T-cell (primary cell): Measurements from ENCODE around the gene KRTAP10-12. TPM values are rescaled to one million over a fixed set of nuclear protein-coding genes. Genes with fewer than 3 reads are reported as not detected.

Experiments used
- ATAC-seq, 4 experiments: fragments of 200-7000 bp in 3 of 4; fragments of 150-1000 bp in 1 of 4; cut with Tn5 transposase; replicated peaks in 1 of 4; 1 replicate in 3 of 4; 2 replicates in 1 of 4; pipeline ENCODE4 v1.10.0; 2021; ENCODE audit warnings: moderate library complexity in 3 of 4, mild to moderate bottlenecking in 2 of 4, moderate number of reproducible peaks in 1 of 4
- CTCF ChIA-PET, 2 donors: fragments of 300-600 bp; sonication (Branson Sonifier 250); formaldehyde crosslinking; loops; one replicate each; lab custom pipeline; 2022; ENCODE audit warnings: antibody characterized with exemption in 2 of 2; lab: Charles Lee
- POLR2A ChIA-PET, 2 donors: fragments of 300-600 bp; sonication (Branson Sonifier 250); formaldehyde crosslinking; loops; one replicate each; lab custom pipeline; 2022; ENCODE audit warnings: antibody characterized with exemption in 2 of 2; lab: Charles Lee
- DNase-seq, 35 experiments: peaks; one replicate each; pipeline versions ENCODE4 v3.0.0 to v3.0.0-alpha.2; 2013 to 2023
- H3K27ac ChIP-seq: one replicate; pipeline ENCODE4 v1.5.1; 2013; ENCODE audit warnings: low read length
- H3K27me3 ChIP-seq, 2 experiments: replicated peaks in 1 of 2; 1 replicate in 1 of 2; 2 replicates in 1 of 2; pipeline versions ENCODE4 v1.6.1 to v1.7.0; 2013; ENCODE audit warnings: low read length in 1 of 2, mixed read lengths in 1 of 2; ENCODE audit not compliant: control insufficient read depth in 2 of 2, insufficient read depth in 2 of 2; ENCODE audit errors: extremely low read depth in 1 of 2
- H3K36me3 ChIP-seq, 2 donors: 1 replicate in 1 of 2; 2 replicates in 1 of 2; pipeline versions ENCODE4 v1.6.1 to v1.7.0; 2013; ENCODE audit warnings: low read length in 1 of 2; ENCODE audit not compliant: control insufficient read depth in 2 of 2, insufficient read depth in 1 of 2; ENCODE audit errors: extremely low read depth in 1 of 2
- H3K4me1 ChIP-seq, 2 experiments: 1 replicate in 1 of 2; 2 replicates in 1 of 2; pipeline versions ENCODE4 v1.6.1 to v1.7.0; 2013; ENCODE audit warnings: low read length in 2 of 2, mixed read lengths in 1 of 2; ENCODE audit not compliant: insufficient read depth in 2 of 2, control insufficient read depth in 1 of 2; ENCODE audit errors: extremely low read depth in 1 of 2
- H3K4me3 ChIP-seq, 2 donors: 1 replicate in 1 of 2; 2 replicates in 1 of 2; pipeline versions ENCODE4 v1.5.1 to v1.7.0; 2013; ENCODE audit warnings: mild to moderate bottlenecking in 2 of 2, low read length in 1 of 2, moderate library complexity in 1 of 2; ENCODE audit not compliant: control insufficient read depth in 1 of 2; ENCODE audit errors: extremely low read depth in 1 of 2
- H3K9me3 ChIP-seq: 2 replicates; pipeline ENCODE4 v1.7.0; 2013
- H3K27ac Mint-ChIP-seq, 2 donors: one replicate each; pipeline ENCODE4 v1.8.0; 2020 to 2021; ENCODE audit warnings: mild to moderate bottlenecking in 2 of 2, mixed read lengths in 2 of 2
- H3K27me3 Mint-ChIP-seq, 2 donors: one replicate each; pipeline ENCODE4 v1.8.0; 2021 to 2022; ENCODE audit warnings: mixed read lengths in 2 of 2
- H3K36me3 Mint-ChIP-seq: one replicate; pipeline ENCODE4 v1.8.0; 2021; ENCODE audit warnings: mixed read lengths
- H3K4me1 Mint-ChIP-seq, 3 donors: one replicate each; pipeline ENCODE4 v1.8.0; 2020 to 2022; ENCODE audit warnings: mixed read lengths in 3 of 3, mild to moderate bottlenecking in 1 of 3
- H3K4me3 Mint-ChIP-seq, 3 donors: one replicate each; pipeline ENCODE4 v1.8.0; 2020 to 2022; ENCODE audit warnings: mild to moderate bottlenecking in 3 of 3, mixed read lengths in 3 of 3, moderate library complexity in 3 of 3
- H3K9me3 Mint-ChIP-seq, 3 donors: one replicate each; pipeline ENCODE4 v1.8.0; 2020 to 2022; ENCODE audit warnings: mixed read lengths in 3 of 3
- WGBS: methylation state at CpG from one replicate; pipeline ENCODE4 v1.1.5; 2013; ENCODE audit warnings: missing lambda C conversion rate; ENCODE audit not compliant: insufficient coverage; 5-methylcytosine and 5-hydroxymethylcytosine counted together
- total RNA-seq, 35 experiments: library from RNA in 6 of 35; stranded (reverse) in 6 of 35; fragments of 120-200 nt in 1 of 35; gene quantifications; one replicate each; pipeline versions ENCODE4 v1.2.1 to v1.2.4 and lab custom pipeline; 2013 to 2026

Gene KRTAP10-12
- total RNA-seq, 5 donors from 2014 or later (not counting 1 experiment from before 2014, with no cell fraction given) = not detected

GRCh38 chr21:44708866-44709425 lies 12.0 kb downstream of the KRTAP10-12 start:
- POLR2A ChIA-PET = no interaction called here
- ATAC-seq (no peak), DNase-seq (peak in 1 of 35 experiments; percentile 12)
- peak overlapping the region in 2 of 3 donors; percentile 37 to 71 for H3K4me3 Mint-ChIP-seq
- peaks cover 14 to 94% of the 10 kb centered on the region in 2 experiments for H3K27me3 ChIP-seq
- H3K27me3 Mint-ChIP-seq = peaks cover 55 to 88% of the 10 kb centered on the region in 2 donors
- peaks cover 8% of the 10 kb centered on the region for H3K36me3 Mint-ChIP-seq
- 5% methylated on average over 10 of the region's 25 CpGs for whole genome bisulfite sequencing
- H3K36me3 ChIP-seq = no peaks in the 10 kb centered on the region
- no peak overlapping the region for H3K27ac Mint-ChIP-seq
- CTCF ChIA-PET = interaction anchor here in 1 of 2 donors (1.0 kb wide), 1 partner anchor 34 kb away, joined by 3 read pairs; no protein-coding TSS in a partner anchor
- peaks cover 0 to 8% (median 6%) of the 10 kb centered on the region in 3 donors for H3K9me3 Mint-ChIP-seq
- H3K4me3 ChIP-seq = peak overlapping the region in 1 of 2 donors; percentile 19
- no peak overlapping the region for H3K27ac ChIP-seq
- H3K4me1 ChIP-seq = peaks cover 0 to 58% of the 10 kb centered on the region in 2 experiments
- no peaks in the 10 kb centered on the region for H3K9me3 ChIP-seq
- peaks cover 26 to 40% (median 27%) of the 10 kb centered on the region in 3 donors for H3K4me1 Mint-ChIP-seq

- Histone ChIP-seq H3K9me3 (no peaks in the 10 kb centered on the region), H3K27ac (no peak overlapping the region), H3K27me3 (peaks cover 14 to 92% of the 10 kb centered on the region in 2 experiments), H3K4me3 (peak overlapping the region in 1 of 2 donors; percentile 19), H3K4me1 (peaks cover 0 to 58% of the 10 kb centered on the region in 2 experiments), H3K36me3 (no peaks in the 10 kb centered on the region)
- H3K27me3 Mint-ChIP-seq = peaks cover 56 to 88% of the 10 kb centered on the region in 2 donors
- H3K9me3 Mint-ChIP-seq = peaks cover 0 to 8% (median 6%) of the 10 kb centered on the region in 3 donors
- CTCF ChIA-PET = interaction anchor here in 1 of 2 donors (0.8 to 1.0 kb wide), 2 partner anchors 33 to 199 kb away, joined by 3 read pairs; no protein-coding TSS in a partner anchor
- peak in 9 of 35 experiments; percentile 10 to 46 (median 21) for DNase-seq
- peak; percentile 46 to 68 (median 56) for ATAC-seq
- WGBS = 7% methylated on average over 42 of the region's 45 CpGs
- H3K27ac Mint-ChIP-seq = no peak overlapping the region
- H3K36me3 Mint-ChIP-seq = peaks cover 8% of the 10 kb centered on the region
- peak overlapping the region; percentile 15 to 71 (median 37) for H3K4me3 Mint-ChIP-seq
- peaks cover 27 to 41% (median 27%) of the 10 kb centered on the region in 3 donors for H3K4me1 Mint-ChIP-seq
- POLR2A ChIA-PET = no interaction called here
Measured at GRCh38 chr21:44709426-44710293, 12.7 kb downstream of the KRTAP10-12 start.

- Mint-ChIP-seq H3K27ac (no peak overlapping the region), H3K27me3 (peaks cover 53 to 87% of the 10 kb centered on the region in 2 donors), H3K36me3 (peaks cover 5% of the 10 kb centered on the region), H3K4me3 (peak overlapping the region; percentile 15 to 71 (median 37)), H3K4me1 (peaks cover 32 to 46% (median 32%) of the 10 kb centered on the region in 3 donors), H3K9me3 (peaks cover 0 to 4% (median 4%) of the 10 kb centered on the region in 3 donors)
- ATAC-seq = peak in 1 of 4 experiments; percentile 19
- ChIA-PET POLR2A (no interaction called here), CTCF (interaction anchor here in 1 of 2 donors (0.8 to 1.0 kb wide), 2 partner anchors 32 to 200 kb away, joined by 3 read pairs; no protein-coding TSS in a partner anchor)
- peak in 1 of 35 experiments; percentile 19 for DNase-seq
- H3K9me3 ChIP-seq = no peaks in the 10 kb centered on the region
- H3K27ac ChIP-seq = no peak overlapping the region
- H3K27me3 ChIP-seq = peaks cover 17 to 93% of the 10 kb centered on the region in 2 experiments
- peaks cover 0 to 58% of the 10 kb centered on the region in 2 experiments for H3K4me1 ChIP-seq
- no peak overlapping the region for H3K4me3 ChIP-seq
- H3K36me3 ChIP-seq = no peaks in the 10 kb centered on the region
- WGBS = 13% methylated on average over 7 of the region's 17 CpGs
Measured at GRCh38 chr21:44710294-44710665, 13.3 kb downstream of the KRTAP10-12 start.

- peak in 3 of 35 experiments; percentile 8 to 24 (median 20) for DNase-seq
- CTCF ChIA-PET = no interaction called here
Measured at GRCh38 chr21:44710756-44711326, 13.9 kb downstream of the KRTAP10-12 start.

GRCh38 chr21:44711327-44712202 lies 14.6 kb downstream of the KRTAP10-12 start, which contains the start of gene TSPEAR:
TSS of gene TSPEAR (minus strand) at chr21:44711572. CDS start at chr21:44711514, 58 bp downstream.
- peaks cover 4% of the 10 kb centered on the region for H3K36me3 Mint-ChIP-seq
- peaks cover 16 to 83% of the 10 kb centered on the region in 2 experiments for H3K27me3 ChIP-seq
- no peaks in the 10 kb centered on the region for H3K36me3 ChIP-seq
- 6% methylated on average over 40 of the region's 41 CpGs for WGBS
- peak within 1 kb of the TSS; percentile 43 to 71 (median 67) for H3K4me3 Mint-ChIP-seq
- peak in 3 of 4 experiments; percentile 8 to 22 (median 21) for ATAC-seq
- no peak within 1 kb of the TSS for H3K4me3 ChIP-seq
- ChIA-PET CTCF (no interaction called here), POLR2A (interaction anchor here in 1 of 2 donors (1.0 kb wide), 1 partner anchor 66 kb away, joined by 4 read pairs; no protein-coding TSS in a partner anchor)
- H3K4me1 Mint-ChIP-seq = peaks cover 31 to 40% (median 32%) of the 10 kb centered on the region in 3 donors
- no peaks in the 10 kb centered on the region for H3K9me3 ChIP-seq
- peaks cover 0 to 51% of the 10 kb centered on the region in 2 experiments for H3K4me1 ChIP-seq
- peaks cover 48 to 81% of the 10 kb centered on the region in 2 donors for H3K27me3 Mint-ChIP-seq
- H3K27ac Mint-ChIP-seq = no peak within 1 kb of the TSS
- peaks cover 0 to 5% (median 3%) of the 10 kb centered on the region in 3 donors for H3K9me3 Mint-ChIP-seq
- peak in 2 of 35 experiments; percentile 12 to 18 for DNase-seq
- H3K27ac ChIP-seq = no peak within 1 kb of the TSS

More at GRCh38 chr21:44710756-44711326, 13.9 kb downstream of the KRTAP10-12 start:
- peaks cover 4% of the 10 kb centered on the region for H3K36me3 Mint-ChIP-seq
- H3K9me3 ChIP-seq = no peaks in the 10 kb centered on the region
- peak in 3 of 4 experiments; percentile 36 to 49 (median 45) for ATAC-seq
- H3K4me3 Mint-ChIP-seq = peak overlapping the region; percentile 43 to 71 (median 67)
- H3K9me3 Mint-ChIP-seq = peaks cover 1 to 3% (median 2%) of the 10 kb centered on the region in 3 donors
- H3K36me3 ChIP-seq = no peaks in the 10 kb centered on the region
- H3K27ac ChIP-seq = no peak overlapping the region
- POLR2A ChIA-PET = interaction anchor here in 1 of 2 donors (1.0 kb wide), 1 partner anchor 66 kb away, joined by 4 read pairs; no protein-coding TSS in a partner anchor
- H3K27me3 ChIP-seq = peaks cover 18 to 90% of the 10 kb centered on the region in 2 experiments
- H3K4me1 ChIP-seq = peaks cover 0 to 58% of the 10 kb centered on the region in 2 experiments
- no peak overlapping the region for H3K4me3 ChIP-seq
- H3K27ac Mint-ChIP-seq = no peak overlapping the region
- 7% methylated on average over 17 of the region's 20 CpGs for WGBS
- peaks cover 31 to 45% (median 32%) of the 10 kb centered on the region in 3 donors for H3K4me1 Mint-ChIP-seq
- H3K27me3 Mint-ChIP-seq = peaks cover 51 to 86% of the 10 kb centered on the region in 2 donors
